ENCODE results near the gene SYTL5.

SYTL5 gene

GRCh38 chrX:38138157-38138891 lies 132.0 kb downstream of the SYTL5 start:
- no peak for DNase-seq (ENCODE audit: low read depth in 2 of 2)

GRCh38 chrX:38138900-38139299 lies 132.5 kb downstream of the SYTL5 start:
- DNase-seq (ENCODE audit: low read depth in 2 of 2) = no peak

- no peak for DNase-seq (ENCODE audit: low read depth in 2 of 2)
Observed at GRCh38 chrX:38142610-38143009, 136.3 kb downstream of the SYTL5 start.

DNA sequence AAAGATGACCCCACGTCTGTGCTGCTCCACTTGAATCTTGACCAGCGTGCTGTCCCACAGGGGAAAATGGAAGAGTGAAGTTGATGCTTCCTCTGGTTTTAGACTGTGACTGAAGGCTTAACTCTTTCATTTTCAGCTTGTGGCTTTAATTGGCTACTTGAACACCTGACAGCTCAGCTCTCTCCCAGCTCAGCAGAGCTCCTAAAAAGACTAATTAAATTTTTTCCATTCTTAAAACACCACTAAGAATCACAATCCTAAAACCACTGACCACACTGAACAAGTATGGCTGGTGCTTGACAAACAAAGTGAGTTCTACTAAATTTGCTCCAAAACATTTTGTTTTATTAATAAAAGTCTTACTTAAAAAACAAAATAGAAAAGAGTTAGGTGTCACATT lies 142.7 kb downstream of the SYTL5 start:
- no peak for DNase-seq (ENCODE audit: low read depth in 2 of 2)

- DNase-seq (ENCODE audit: low read depth in 2 of 2) = no peak
Observed at GRCh38 chrX:38150993-38151392, 144.6 kb downstream of the SYTL5 start.

GRCh38 chrX:38151441-38151840 lies 145.1 kb downstream of the SYTL5 start:
- DNase-seq (ENCODE audit: low read depth in 2 of 2) = no peak

DNA sequence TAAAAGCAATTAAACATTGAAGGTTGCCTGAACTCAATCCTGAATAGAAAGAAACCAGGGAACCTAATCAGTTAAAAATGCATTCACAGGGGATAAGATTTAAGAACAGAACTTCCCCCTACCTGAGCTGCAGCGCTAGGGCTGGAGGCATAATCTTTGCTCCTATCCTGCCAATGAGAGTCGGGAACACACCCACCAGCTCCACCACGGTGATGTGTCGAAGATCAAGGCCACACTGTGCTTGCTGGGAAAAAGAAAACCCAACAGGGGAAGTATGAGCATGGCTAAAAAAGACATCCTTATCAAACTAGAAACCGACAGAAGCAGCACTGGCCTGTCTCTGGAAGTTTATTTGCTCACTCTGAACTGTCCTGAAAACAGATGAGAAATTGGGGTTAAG lies 148.0 kb downstream of the SYTL5 start:
- DNase-seq (ENCODE audit: low read depth in 2 of 2) = no peak

GRCh38 chrX:38154818-38155217 lies 148.5 kb downstream of the SYTL5 start:
- DNase-seq (ENCODE audit: low read depth in 2 of 2) = no peak

GRCh38 chrX:38156838-38157237 lies 150.5 kb downstream of the SYTL5 start:
- DNase-seq (ENCODE audit: low read depth in 2 of 2) = no peak

- no peak for DNase-seq (ENCODE audit: low read depth in 2 of 2)
Observed at GRCh38 chrX:38163193-38163592, 156.8 kb downstream of the SYTL5 start.

GRCh38 chrX:38165023-38165422 lies 158.7 kb downstream of the SYTL5 start:
- no peak for DNase-seq (ENCODE audit: low read depth in 2 of 2)

GRCh38 chrX:38166478-38167083 lies 160.2 kb downstream of the SYTL5 start:
- DNase-seq (ENCODE audit: low read depth in 2 of 2) = peak in 1 of 2 donors; percentile 7

DNA sequence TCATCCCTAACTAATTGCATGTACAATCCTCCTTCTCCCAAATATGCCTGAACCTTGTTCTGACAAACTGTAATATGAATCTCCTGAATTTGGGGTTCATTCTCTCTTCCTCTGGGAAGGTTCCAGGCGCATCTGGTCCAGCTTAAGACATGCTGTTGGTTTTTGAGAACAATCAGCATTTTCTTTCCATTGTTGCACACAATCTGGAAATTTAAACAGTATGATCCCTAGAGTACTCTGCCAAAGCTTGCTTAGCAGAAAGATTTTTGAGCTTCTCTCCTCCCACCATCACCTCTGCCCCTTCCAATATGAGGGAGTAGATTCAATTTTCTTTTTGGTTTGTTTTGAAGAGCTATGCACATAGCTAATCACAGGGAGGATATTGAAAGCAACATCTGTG lies 164.2 kb downstream of the SYTL5 start:
- DNase-seq (ENCODE audit: low read depth in 2 of 2) = no peak

GRCh38 chrX:38172596-38172995 lies 166.2 kb downstream of the SYTL5 start:
- DNase-seq (ENCODE audit: low read depth in 2 of 2) = no peak

- DNase-seq (ENCODE audit: low read depth in 2 of 2) = no peak
Observed at GRCh38 chrX:38175139-38175538, 168.8 kb downstream of the SYTL5 start.

DNA sequence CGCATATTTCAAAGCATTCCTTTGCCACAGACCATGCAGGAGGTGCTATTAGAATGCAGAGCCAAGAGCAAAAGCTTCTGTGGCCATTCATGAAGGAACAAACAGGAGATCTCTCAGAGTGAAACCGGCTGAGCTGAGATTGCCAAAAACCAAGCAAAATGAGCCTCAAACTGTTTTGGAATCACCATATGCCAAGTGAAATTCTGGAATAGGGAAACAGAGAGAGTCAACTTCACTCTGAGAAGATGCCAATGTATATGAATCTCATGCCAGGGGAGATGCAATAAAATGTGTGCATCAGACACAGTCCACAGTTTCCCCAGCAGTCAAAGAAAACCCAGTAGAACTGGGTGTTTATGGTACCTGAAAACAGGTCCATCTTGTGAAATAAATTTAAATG lies 172.0 kb downstream of the SYTL5 start:
- no peak for DNase-seq (ENCODE audit: low read depth in 2 of 2)

Data from stimulated activated CD4-positive, alpha-beta T cell treated with anti-CD3 and anti-CD28 coated beads, Interleukin-1b, Interleukin-23, amount 100 ng/mL, for 4 hours (primary cell).